Esophagus squamous epithelium (tissue), 5 donors: ENCODE results near the gene FLCN. TPM values are rescaled to one million over a fixed set of nuclear protein-coding genes. Genes with fewer than 3 reads are reported as not detected.

ENCODE experiments used
- DNase-seq: peaks from one replicate; lab custom pipeline; 2025; lab: John Stamatoyannopoulos, UW
- H3K27ac ChIP-seq, 4 donors: fragments of 200-600 bp; sonication (generic); one replicate each; pipeline ENCODE4 v1.5.1; 2016 to 2019; ENCODE audit warnings: mild to moderate bottlenecking in 1 of 4
- H3K27me3 ChIP-seq, 4 donors: fragments of 200-600 bp; sonication (generic); 1 replicate in 3 of 4; 2 replicates in 1 of 4; pipeline versions ENCODE4 v1.5.1 to v1.6.0; 2017 to 2021; ENCODE audit warnings: antibody characterized with exemption in 1 of 4
- H3K36me3 ChIP-seq, 3 donors: fragments of 200-600 bp; sonication (generic); one replicate each; pipeline ENCODE4 v1.5.1; 2016 to 2019
- H3K4me1 ChIP-seq, 3 donors: fragments of 200-600 bp; sonication (generic); one replicate each; pipeline ENCODE4 v1.5.1; 2017 to 2019
- H3K4me3 ChIP-seq, 4 donors: fragments of 200-600 bp; sonication (generic); 1 replicate in 3 of 4; 2 replicates in 1 of 4; pipeline ENCODE4 v1.5.1; 2016 to 2019; ENCODE audit warnings: mild to moderate bottlenecking in 2 of 4, moderate library complexity in 1 of 4
- H3K9me3 ChIP-seq, 3 donors: fragments of 200-600 bp; sonication (generic); one replicate each; pipeline ENCODE4 v1.5.1; 2016 to 2019
- CTCF ChIP-seq, 6 experiments: fragments of 450-650 bp in 4 of 6; fragments of 200-600 bp in 2 of 6; sonication (generic) in 2 of 6; IDR thresholded peaks; one replicate each; pipeline ENCODE4 v1.5.1; 2016 to 2019; ENCODE audit warnings: antibody characterized with exemption in 6 of 6, mild to moderate bottlenecking in 4 of 6, moderate library complexity in 4 of 6
- POLR2A ChIP-seq, 4 donors: fragments of 450-650 bp; IDR thresholded peaks; one replicate each; pipeline ENCODE4 v1.6.1; 2017; ENCODE audit warnings: antibody characterized with exemption in 4 of 4, mild to moderate bottlenecking in 4 of 4, moderate library complexity in 3 of 4
- WGBS, 2 donors: methylation state at CpG; one replicate each; pipeline ENCODE4 v1.1.5; 2018; 5-methylcytosine and 5-hydroxymethylcytosine counted together
- intact Hi-C: fragments of 100-400 bp; cut with DNase I; formaldehyde crosslinking; loops from one replicate; pipeline ENCODE4 v1.15.0; 2022
- total RNA-seq, 4 donors: library from RNA; depleted of rRNA; stranded (reverse); fragments of >200 nt; gene quantifications; one replicate each; pipeline ENCODE4 v1.1.0, GENCODE V29; 2016
- donor health status: DM: yes; HTN: yes; CAD: no.

The FLCN gene
- total RNA-seq, 4 donors from 2014 or later = 11.6 to 27.5 (median 12.4) TPM

DNA sequence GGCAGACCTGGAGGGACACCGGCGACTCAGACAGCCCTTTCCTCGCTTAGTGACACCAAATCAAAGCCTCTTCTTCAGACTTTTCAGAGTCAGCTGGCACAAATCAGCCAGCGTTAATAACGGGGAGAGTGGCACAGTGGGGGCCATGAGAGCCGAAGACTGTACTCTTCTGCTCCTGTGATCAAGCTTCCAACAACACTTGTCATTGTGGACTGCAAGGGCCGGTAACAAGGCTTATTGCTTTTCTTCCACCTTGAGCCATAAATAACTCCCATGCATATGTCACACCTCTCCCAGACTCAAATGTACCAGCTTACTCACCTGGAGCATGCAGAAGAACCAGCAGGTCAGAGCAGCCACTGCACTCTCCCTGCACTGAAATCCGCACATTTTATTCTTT, 12.8 kb downstream of the FLCN start:
- Histone ChIP-seq H3K36me3 (peaks cover 65 to 100% (median 79%) of the 10 kb centered on the region in 3 donors), H3K9me3 (no peaks in the 10 kb centered on the region), H3K4me3 (no peak overlapping the region), H3K27me3 (no peaks in the 10 kb centered on the region), H3K4me1 (peaks cover 0 to 13% (median 0%) of the 10 kb centered on the region in 3 donors), H3K27ac (no peak overlapping the region)
- DNase-seq = no peak
- no peak for TF ChIP-seq POLR2A (IDR thresholded peaks at IDR 0.05)
- TF ChIP-seq CTCF (IDR thresholded peaks at IDR 0.05) = no peak
- intact Hi-C loops = no loop called here
- 80 to 87% methylated on average over 7 to 8 of the region's 8 CpGs for WGBS, 2 donors

GRCh38 chr17:17223736-17224135, 13.2 kb downstream of the FLCN start:
- TF ChIP-seq CTCF (IDR thresholded peaks at IDR 0.05) (no peak), POLR2A (IDR thresholded peaks at IDR 0.05) (no peak)
- no peaks in the 10 kb centered on the region for H3K9me3 ChIP-seq
- WGBS, 2 donors = 88 to 89% methylated on average over 5 to 12 of the region's 16 CpGs
- H3K27ac ChIP-seq = no peak overlapping the region
- no peak for DNase-seq
- intact Hi-C loops = no loop called here
- H3K4me1 ChIP-seq = peaks cover 0 to 13% (median 0%) of the 10 kb centered on the region in 3 donors
- H3K27me3 ChIP-seq = no peaks in the 10 kb centered on the region
- H3K36me3 ChIP-seq = peaks cover 69 to 100% (median 79%) of the 10 kb centered on the region in 3 donors
- no peak overlapping the region for H3K4me3 ChIP-seq

DNA sequence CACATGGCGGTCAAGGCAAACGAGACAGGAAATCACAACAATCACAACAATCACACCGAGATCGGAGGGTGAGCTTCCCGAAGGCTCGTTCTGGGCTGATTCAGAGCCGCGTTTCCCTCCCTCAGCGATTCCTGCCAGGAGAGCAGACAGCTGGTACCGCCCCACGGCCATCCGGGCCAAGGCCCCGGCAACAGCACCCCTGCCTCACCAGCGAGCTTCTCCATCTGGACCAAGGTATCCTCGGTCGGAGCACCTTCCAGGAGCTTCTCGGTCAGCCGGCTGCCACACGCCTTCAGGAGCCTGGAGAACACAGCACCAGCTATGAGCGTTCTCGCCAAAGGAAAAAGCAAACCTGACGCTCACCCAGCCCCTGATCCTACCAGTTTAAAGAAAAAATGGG, 15.6 kb downstream of the FLCN start:
- peaks cover 69 to 100% (median 73%) of the 10 kb centered on the region in 3 donors for H3K36me3 ChIP-seq
- peaks cover 0 to 13% (median 0%) of the 10 kb centered on the region in 3 donors for H3K4me1 ChIP-seq
- H3K4me3 ChIP-seq = no peak overlapping the region
- 78 to 97% methylated on average over 4 to 22 of the region's 22 CpGs for WGBS, 2 donors
- no peak for TF ChIP-seq POLR2A (IDR thresholded peaks at IDR 0.05)
- TF ChIP-seq CTCF (IDR thresholded peaks at IDR 0.05) = no peak
- intact Hi-C loops = no loop called here
- no peak overlapping the region for H3K27ac ChIP-seq
- H3K27me3 ChIP-seq = no peaks in the 10 kb centered on the region
- DNase-seq = no peak
- H3K9me3 ChIP-seq = no peaks in the 10 kb centered on the region

- Histone ChIP-seq H3K27ac (no peak overlapping the region), H3K9me3 (no peaks in the 10 kb centered on the region), H3K36me3 (peaks cover 64 to 100% (median 73%) of the 10 kb centered on the region in 3 donors), H3K4me3 (no peak overlapping the region), H3K4me1 (peaks cover 0 to 13% (median 0%) of the 10 kb centered on the region in 3 donors), H3K27me3 (no peaks in the 10 kb centered on the region)
- intact Hi-C loops = no loop called here
- TF ChIP-seq POLR2A (IDR thresholded peaks at IDR 0.05) (no peak), CTCF (IDR thresholded peaks at IDR 0.05) (no peak)
- 60 to 80% methylated on average over 2 to 6 of the region's 8 CpGs for WGBS, 2 donors
- no peak for DNase-seq
These were observed 16.4 kb downstream of the FLCN start for GRCh38 chr17:17220529-17220928.

DNA sequence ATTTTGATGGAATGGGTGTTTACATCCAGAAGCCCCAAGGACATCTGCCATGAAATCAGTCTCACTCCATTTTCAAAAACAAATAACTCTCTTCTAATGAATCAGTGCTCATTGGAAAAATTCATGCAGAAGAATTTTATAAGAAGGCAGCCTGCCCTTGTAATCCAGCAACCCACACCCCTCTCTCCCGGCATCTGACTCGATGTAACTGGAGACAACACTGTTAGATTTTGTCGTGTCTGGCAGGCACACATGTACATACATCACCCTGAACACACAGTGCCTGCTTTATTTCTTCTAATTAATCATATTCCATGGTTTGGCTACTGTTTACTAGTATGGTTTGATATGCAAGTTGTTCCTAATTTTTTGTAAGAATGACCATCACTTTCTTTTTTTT, 19.0 kb downstream of the FLCN start:
- WGBS, 2 donors = 81 to 83% methylated on average over 3 of the region's 3 CpGs
- H3K4me1 ChIP-seq = peaks cover 0 to 13% (median 0%) of the 10 kb centered on the region in 3 donors
- intact Hi-C loops = no loop called here
- no peak overlapping the region for H3K27ac ChIP-seq
- no peaks in the 10 kb centered on the region for H3K9me3 ChIP-seq
- no peak for DNase-seq
- H3K27me3 ChIP-seq = no peaks in the 10 kb centered on the region
- no peak for TF ChIP-seq CTCF (IDR thresholded peaks at IDR 0.05)
- no peak for TF ChIP-seq POLR2A (IDR thresholded peaks at IDR 0.05)
- peaks cover 60 to 100% (median 70%) of the 10 kb centered on the region in 3 donors for H3K36me3 ChIP-seq
- H3K4me3 ChIP-seq = no peak overlapping the region
